ENCODE measurements around the gene ADGRV1.

GRCh38 chr5:90675222-90675621, 116.6 kb downstream of the ADGRV1 start:
- TF ChIP-seq ZNF274 (IDR thresholded peaks at IDR 0.05; ENCODE audit: low read depth, low read length) (no peak), SUZ12 (IDR thresholded peaks at IDR 0.05; ENCODE audit: extremely low read depth, insufficient read depth, insufficient read length) (no peak)
